Heart left ventricle (tissue), 13 donors: Measurements from ENCODE around the gene LRRC74B.

Experiments used
- CTCF ChIP-seq, 12 donors: fragments of 200-600 bp; sonication (generic) in 4 of 12; IDR thresholded peaks; one replicate each; pipeline versions ENCODE4 v1.5.0 to v1.8.0; 2018 to 2022; ENCODE audit warnings: antibody characterized with exemption in 12 of 12, mild to moderate bottlenecking in 5 of 12
- POLR2A ChIP-seq, 2 donors: fragments of 450-650 bp; IDR thresholded peaks; one replicate each; pipeline ENCODE4 v1.6.1; 2017; ENCODE audit warnings: antibody characterized with exemption in 2 of 2, mild to moderate bottlenecking in 2 of 2, moderate library complexity in 2 of 2
- donor health status: ischemic (EF 13 %, LVEDD 7.1; RV severe dilation, severe dysfunction).
- donor health status: DM: no; HTN: yes; CAD: no.
- donor health status: DM: no; HTN: no; CAD: no.
- donor health status: ischemic (EF 25% LVEDD 6.9; RV normal size, moderate dysfunction).
- donor health status: ischemic (EF 25% LVEDD 5.7; RV mildly dilated, moderate dysfunction).
- donor health status: ischemic (EF 35%, LVEDD 5.7; RV mildly dilated, moderate dysfunction).
- donor health status: nonischemic (EF 11% LVEDD 7.7; RV severe dilation, severe dysfunction).
- donor health status: DM: yes; HTN: yes; CAD: no.
- donor health status: PGD.
- donor health status: ischemic (EF 29% LVEDD 5.4; RV normal size, mild dysfunction).
- donor health status: nonischemic (EF 23%, LVEDD 6.1; RV moderate dilation, normal function).

GRCh38 chr22:21105294-21105693 lies 59.5 kb downstream of the LRRC74B start:
- no peak for TF ChIP-seq CTCF (IDR thresholded peaks at IDR 0.05)
- TF ChIP-seq POLR2A (IDR thresholded peaks at IDR 0.05), result no peak
